Thyroid gland (tissue), 4 donors: ENCODE data around the gene SEMA6A. TPM values are rescaled to one million over a fixed set of nuclear protein-coding genes. Genes with fewer than 3 reads are reported as not detected.

Experiments used
- DNase-seq, 2 donors: peaks; one replicate each; pipeline ENCODE4 v3.0.0-alpha.2; 2019
- H3K27ac ChIP-seq, 3 donors: fragments of 200-600 bp; sonication (generic); 1 replicate in 2 of 3; 2 replicates in 1 of 3; pipeline ENCODE4 v1.5.1; 2016 to 2019; ENCODE audit warnings: mild to moderate bottlenecking in 1 of 3, moderate library complexity in 1 of 3
- H3K27me3 ChIP-seq: fragments of 200-600 bp; sonication (generic); one replicate; pipeline ENCODE4 v1.5.1; 2019
- H3K36me3 ChIP-seq, 2 donors: fragments of 200-600 bp; sonication (generic); one replicate each; pipeline ENCODE4 v1.5.1; 2016 to 2019
- H3K4me1 ChIP-seq, 2 donors: fragments of 200-600 bp; sonication (generic); one replicate each; pipeline ENCODE4 v1.5.1; 2017 to 2019
- H3K4me3 ChIP-seq, 3 donors: fragments of 200-600 bp; sonication (generic); replicated peaks in 1 of 3; 1 replicate in 2 of 3; 2 replicates in 1 of 3; pipeline ENCODE4 v1.5.1; 2016; ENCODE audit warnings: mild to moderate bottlenecking in 1 of 3
- H3K9me3 ChIP-seq: fragments of 200-600 bp; sonication (generic); one replicate; pipeline ENCODE4 v1.5.1; 2017
- POLR2A ChIP-seq, 2 donors: fragments of 450-650 bp; IDR thresholded peaks; one replicate each; pipeline ENCODE4 v1.6.1; 2017; ENCODE audit warnings: antibody characterized with exemption in 2 of 2, mild to moderate bottlenecking in 2 of 2, moderate library complexity in 1 of 2
- WGBS, 2 donors: methylation state at CpG; one replicate each; pipeline ENCODE4 v1.1.5; 2017; 5-methylcytosine and 5-hydroxymethylcytosine counted together
- intact Hi-C: fragments of 100-400 bp; cut with DNase I; formaldehyde crosslinking; loops from one replicate; pipeline ENCODE4 v1.15.1; 2023
- total RNA-seq, 4 donors: library from RNA; depleted of rRNA; stranded (reverse); fragments of >200 nt; gene quantifications; one replicate each; pipeline ENCODE4 v1.2.3, GENCODE V29; 2016
- TF ChIP-seq, protein P1 (sequence below), 6 experiments: fragments of 200-600 bp in 3 of 6; fragments of 450-650 bp in 3 of 6; sonication (generic) in 3 of 6; IDR thresholded peaks; one replicate each; pipeline ENCODE4 v1.5.1; 2016 to 2019; ENCODE audit warnings: antibody characterized with exemption in 6 of 6, mild to moderate bottlenecking in 2 of 6, inconsistent platforms in 1 of 6, moderate library complexity in 1 of 6

SEMA6A gene
- total RNA-seq, 4 donors from 2014 or later = 27.6 to 37.9 (median 30.4) TPM

DNA sequence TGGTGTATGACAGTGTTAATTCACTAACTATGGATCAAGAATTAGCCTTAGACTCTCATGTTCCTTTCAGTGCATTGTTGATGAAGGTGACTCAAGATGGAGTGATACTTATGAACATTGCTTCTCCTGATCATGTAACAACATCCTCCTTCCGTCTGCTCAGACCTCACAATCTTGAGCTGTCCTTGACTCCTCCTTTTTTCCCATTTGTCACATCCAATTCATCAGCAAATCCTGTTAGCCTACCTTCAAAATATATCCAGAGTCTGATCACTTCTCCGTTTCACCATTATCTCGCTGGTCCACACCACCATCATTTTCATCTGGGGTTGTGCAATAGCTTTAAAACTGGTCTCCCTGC lies 9.2 kb upstream of the SEMA6A start:
- H3K4me1 ChIP-seq = no peaks in the 10 kb centered on the region
- no peak for DNase-seq
- no peaks in the 10 kb centered on the region for H3K9me3 ChIP-seq
- H3K4me3 ChIP-seq = no peak overlapping the region
- H3K27ac ChIP-seq = no peak overlapping the region
- no peaks in the 10 kb centered on the region for H3K27me3 ChIP-seq
- TF ChIP-seq POLR2A (IDR thresholded peaks at IDR 0.05) = no peak
- TF ChIP-seq, protein P1, sequence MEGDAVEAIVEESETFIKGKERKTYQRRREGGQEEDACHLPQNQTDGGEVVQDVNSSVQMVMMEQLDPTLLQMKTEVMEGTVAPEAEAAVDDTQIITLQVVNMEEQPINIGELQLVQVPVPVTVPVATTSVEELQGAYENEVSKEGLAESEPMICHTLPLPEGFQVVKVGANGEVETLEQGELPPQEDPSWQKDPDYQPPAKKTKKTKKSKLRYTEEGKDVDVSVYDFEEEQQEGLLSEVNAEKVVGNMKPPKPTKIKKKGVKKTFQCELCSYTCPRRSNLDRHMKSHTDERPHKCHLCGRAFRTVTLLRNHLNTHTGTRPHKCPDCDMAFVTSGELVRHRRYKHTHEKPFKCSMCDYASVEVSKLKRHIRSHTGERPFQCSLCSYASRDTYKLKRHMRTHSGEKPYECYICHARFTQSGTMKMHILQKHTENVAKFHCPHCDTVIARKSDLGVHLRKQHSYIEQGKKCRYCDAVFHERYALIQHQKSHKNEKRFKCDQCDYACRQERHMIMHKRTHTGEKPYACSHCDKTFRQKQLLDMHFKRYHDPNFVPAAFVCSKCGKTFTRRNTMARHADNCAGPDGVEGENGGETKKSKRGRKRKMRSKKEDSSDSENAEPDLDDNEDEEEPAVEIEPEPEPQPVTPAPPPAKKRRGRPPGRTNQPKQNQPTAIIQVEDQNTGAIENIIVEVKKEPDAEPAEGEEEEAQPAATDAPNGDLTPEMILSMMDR (IDR thresholded peaks at IDR 0.05) = no peak
- 96 to 98% methylated on average over 3 of the region's 3 CpGs for WGBS, 2 donors
- H3K36me3 ChIP-seq = no peaks in the 10 kb centered on the region
- intact Hi-C loops = no loop called here

DNA sequence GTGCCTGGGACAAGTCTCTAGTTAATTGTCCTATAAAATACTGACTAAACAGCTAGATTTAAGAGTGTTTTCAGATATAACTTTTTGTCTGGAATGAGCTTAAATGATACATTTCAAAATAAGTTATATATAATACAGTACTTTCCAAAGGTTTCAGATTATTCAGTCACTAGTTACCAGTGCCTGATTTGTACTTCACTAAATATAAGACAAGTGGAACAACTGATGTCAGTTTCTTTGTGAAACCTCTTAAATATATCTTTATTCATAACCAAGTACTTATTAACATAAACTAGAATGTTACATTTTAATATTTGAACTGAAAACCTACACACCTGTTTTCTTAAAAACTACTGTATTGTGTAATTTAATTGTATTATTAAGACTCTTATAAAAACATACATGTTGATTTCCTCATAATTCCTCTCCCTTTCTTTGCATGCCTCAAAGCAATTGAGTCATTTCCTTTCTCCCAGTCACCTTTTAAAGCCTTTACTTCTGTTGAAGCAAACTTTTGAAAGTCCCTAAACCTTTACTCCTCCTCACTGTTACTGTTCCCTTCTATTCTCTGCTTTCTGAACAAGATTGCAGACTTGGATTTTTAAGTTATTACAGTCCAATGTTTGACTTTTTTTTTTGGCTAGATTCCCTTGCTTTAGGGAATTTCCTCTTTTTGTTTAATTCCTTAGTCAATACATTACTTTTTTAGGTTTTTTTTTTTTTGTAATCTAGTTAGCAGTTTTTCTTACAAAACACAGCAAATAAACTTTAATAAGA lies 8.7 kb upstream of the SEMA6A start:
- intact Hi-C loops = no loop called here
- Histone ChIP-seq H3K27me3 (no peaks in the 10 kb centered on the region), H3K27ac (no peak overlapping the region), H3K4me1 (no peaks in the 10 kb centered on the region), H3K36me3 (no peaks in the 10 kb centered on the region), H3K4me3 (no peak overlapping the region), H3K9me3 (no peaks in the 10 kb centered on the region)
- no peak for TF ChIP-seq POLR2A (IDR thresholded peaks at IDR 0.05)
- TF ChIP-seq, protein P1 (IDR thresholded peaks at IDR 0.05) = no peak
- no peak for DNase-seq

DNA sequence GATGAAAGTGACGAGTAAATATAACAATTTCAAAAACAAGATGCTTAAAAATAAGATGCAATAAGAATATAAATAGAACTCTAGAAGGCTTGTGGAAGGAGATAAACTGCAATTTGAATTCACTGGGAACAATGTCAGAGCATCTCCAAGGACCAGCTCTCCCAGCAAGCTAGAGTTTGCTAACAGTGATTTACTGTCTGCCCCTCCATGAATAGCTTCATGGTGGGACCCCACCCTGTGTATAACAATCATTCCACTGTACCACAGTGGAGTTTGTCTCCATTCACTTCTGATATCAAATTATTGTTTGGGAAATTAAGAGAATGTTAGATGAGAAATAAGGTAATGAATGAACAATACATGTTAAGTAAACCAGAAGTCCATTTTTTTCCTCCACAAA lies 7.3 kb upstream of the SEMA6A start:
- no peaks in the 10 kb centered on the region for H3K4me1 ChIP-seq
- no peak for TF ChIP-seq POLR2A (IDR thresholded peaks at IDR 0.05)
- TF ChIP-seq, protein P1 (IDR thresholded peaks at IDR 0.05) = no peak
- H3K36me3 ChIP-seq = no peaks in the 10 kb centered on the region
- WGBS, 2 donors = 87 to 92% methylated on average over 1 of the region's 1 CpG
- no peaks in the 10 kb centered on the region for H3K27me3 ChIP-seq
- H3K9me3 ChIP-seq = no peaks in the 10 kb centered on the region
- no peak overlapping the region for H3K27ac ChIP-seq
- no peak overlapping the region for H3K4me3 ChIP-seq
- intact Hi-C loops = no loop called here
- no peak for DNase-seq

DNA sequence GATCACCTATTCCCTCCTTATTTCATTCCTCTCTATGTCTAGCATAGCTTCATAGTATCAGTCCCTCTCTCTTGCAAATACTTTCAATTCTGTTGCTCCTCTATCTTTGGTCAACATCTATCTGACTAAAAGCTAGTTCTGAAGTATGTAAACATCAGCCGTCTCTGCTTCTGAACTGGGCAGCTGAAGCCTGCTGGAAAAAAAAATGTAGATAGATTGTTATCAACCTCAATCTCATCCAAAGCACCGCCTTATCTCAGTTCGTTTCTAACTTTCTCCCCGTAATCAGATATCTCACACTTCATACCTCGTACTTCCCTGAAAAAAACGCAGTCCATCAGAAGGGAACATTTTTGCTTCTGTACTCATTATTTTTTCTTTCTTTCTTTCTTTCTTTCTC lies 4.5 kb upstream of the SEMA6A start:
- intact Hi-C loops = loop anchor here (5.0 kb wide), 1 partner anchor 368 kb away; no protein-coding TSS in a partner anchor
- WGBS, 2 donors = 74 to 76% methylated on average over 6 of the region's 6 CpGs
- TF ChIP-seq, protein P1 (IDR thresholded peaks at IDR 0.05) = no peak

DNA sequence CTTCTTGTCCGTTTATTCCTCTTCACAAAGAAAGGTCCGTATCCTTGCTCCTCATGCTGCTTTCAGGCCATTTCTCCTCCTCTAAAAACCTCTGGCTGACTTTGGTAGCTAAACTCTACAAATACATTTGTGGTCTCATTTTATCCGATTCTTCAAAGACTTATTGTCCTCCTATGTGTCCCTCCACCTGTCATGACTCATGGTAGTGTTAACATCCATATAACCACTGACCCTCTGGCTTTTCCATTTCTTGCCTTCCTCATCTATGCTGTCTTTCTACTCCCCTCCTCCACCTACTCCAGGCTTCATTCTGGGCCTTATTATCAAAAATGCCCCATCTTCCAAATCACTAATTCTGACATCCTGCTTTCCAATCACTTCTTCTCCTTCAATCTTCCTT lies 4.1 kb upstream of the SEMA6A start:
- WGBS, 2 donors = 95 to 98% methylated on average over 3 of the region's 3 CpGs
- H3K36me3 ChIP-seq = no peaks in the 10 kb centered on the region
- no peak for DNase-seq
- no peaks in the 10 kb centered on the region for H3K4me1 ChIP-seq
- no peaks in the 10 kb centered on the region for H3K9me3 ChIP-seq
- intact Hi-C loops = loop anchor here (5.0 kb wide), 1 partner anchor 369 kb away; no protein-coding TSS in a partner anchor
- H3K4me3 ChIP-seq = no peak overlapping the region
- TF ChIP-seq, protein P1 (IDR thresholded peaks at IDR 0.05) = no peak
- TF ChIP-seq POLR2A (IDR thresholded peaks at IDR 0.05) = no peak
- no peaks in the 10 kb centered on the region for H3K27me3 ChIP-seq
- H3K27ac ChIP-seq = no peak overlapping the region

More for the DNA sequence above, 4.5 kb upstream of the SEMA6A start:
- Histone ChIP-seq H3K9me3 (no peaks in the 10 kb centered on the region), H3K4me3 (no peak overlapping the region), H3K27ac (no peak overlapping the region), H3K36me3 (no peaks in the 10 kb centered on the region), H3K27me3 (no peaks in the 10 kb centered on the region), H3K4me1 (no peaks in the 10 kb centered on the region)
- DNase-seq = no peak
